HG03457 (cell line): ENCODE results near the gene COL6A2.
"Not testable (repeated sequence)": the region's sequence is repeated elsewhere in the genome, so short reads cannot be mapped to it uniquely, and the experiment has no call there.

Experiments used
- ATAC-seq: cut with Tn5 transposase; IDR thresholded peaks from one replicate; pipeline ENCODE4 v1.9.1; 2021; ENCODE audit warnings: moderate number of reproducible peaks; ENCODE audit not compliant: unreplicated experiment

The COL6A2 gene

DNA sequence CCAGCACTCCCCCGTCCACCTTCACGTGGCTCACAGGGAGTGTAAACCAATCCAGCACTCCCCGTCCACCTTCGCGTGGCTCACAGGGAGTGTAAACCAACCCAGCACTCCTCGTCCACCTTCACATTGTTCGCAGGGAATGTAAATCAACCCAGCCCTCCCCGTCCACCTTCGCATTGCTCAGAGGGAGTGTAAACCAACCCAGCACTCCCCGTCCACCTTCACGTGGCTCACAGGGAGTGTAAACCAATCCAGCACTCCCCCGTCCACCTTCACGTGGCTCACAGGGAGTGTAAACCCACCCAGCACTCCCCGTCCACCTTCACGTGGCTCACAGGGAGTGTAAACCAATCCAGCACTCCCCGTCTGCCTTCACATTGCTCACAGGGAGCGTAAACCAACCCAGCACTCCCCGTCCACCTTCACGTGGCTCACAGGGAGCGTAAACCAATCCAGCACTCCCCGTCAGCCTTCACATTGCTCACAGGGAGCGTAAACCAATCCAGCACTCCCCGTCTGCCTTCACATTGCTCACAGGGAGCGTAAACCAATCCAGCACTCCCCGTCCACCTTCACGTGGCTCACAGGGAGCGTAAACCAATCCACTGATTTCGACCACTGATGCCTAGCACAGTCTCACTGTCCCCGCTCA lies 42.6 kb downstream of the COL6A2 start:
- ATAC-seq: not testable (repeated sequence)

GRCh38 chr21:46141767-46142581 lies 44.1 kb downstream of the COL6A2 start:
- ATAC-seq: no peak

- no peak for ATAC-seq
Observed at GRCh38 chr21:46142582-46143473, 44.9 kb downstream of the COL6A2 start.

GRCh38 chr21:46144464-46145070 lies 46.7 kb downstream of the COL6A2 start:
- no peak for ATAC-seq

- no peak for ATAC-seq
Observed at GRCh38 chr21:46145159-46145839, 47.4 kb downstream of the COL6A2 start.

- ATAC-seq: no peak
Observed at GRCh38 chr21:46145840-46146691, 48.2 kb downstream of the COL6A2 start.

GRCh38 chr21:46146856-46147255 lies 48.9 kb downstream of the COL6A2 start:
- no peak for ATAC-seq

DNA sequence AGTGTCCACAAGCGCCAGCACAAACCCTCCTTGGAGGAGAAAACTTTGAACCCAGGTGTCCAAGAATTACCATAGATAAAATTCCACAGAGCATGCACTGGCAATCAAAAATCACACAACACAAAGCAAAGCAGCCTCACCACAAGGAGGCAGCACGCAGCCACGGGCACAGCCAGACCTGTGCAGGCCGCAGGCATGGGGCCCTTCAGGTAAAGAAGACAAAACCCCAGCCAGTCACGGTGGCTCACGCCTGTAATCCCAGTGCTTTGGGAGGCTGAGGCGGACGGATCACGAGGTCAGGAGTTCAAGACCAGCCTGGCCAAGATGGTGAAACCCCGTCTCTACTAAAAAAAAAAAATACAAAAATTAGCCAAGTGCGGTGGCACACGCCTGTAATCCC lies 49.5 kb downstream of the COL6A2 start:
- not testable (repeated sequence) for ATAC-seq

DNA sequence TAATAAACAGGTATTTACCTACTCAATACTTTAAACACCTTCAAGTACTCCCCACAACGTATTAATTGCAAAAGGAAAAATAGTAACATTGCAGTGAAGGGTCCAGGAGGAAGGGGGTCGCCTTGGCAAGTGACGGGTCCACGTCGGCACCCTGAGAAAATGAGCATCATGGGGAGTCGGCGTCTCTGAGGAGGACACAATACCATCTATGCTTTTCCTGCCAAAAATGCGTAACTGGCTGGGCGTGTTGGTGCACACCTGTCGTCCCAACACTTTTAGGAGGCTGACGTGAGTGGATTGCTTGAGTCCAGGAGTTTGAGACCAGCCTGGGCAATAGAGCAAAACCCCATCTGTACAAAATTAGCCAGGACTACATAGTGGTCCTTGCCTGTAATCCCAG lies 50.2 kb downstream of the COL6A2 start:
- no peak for ATAC-seq

- ATAC-seq: no peak
Observed at GRCh38 chr21:46149205-46149901, 51.4 kb downstream of the COL6A2 start.

DNA sequence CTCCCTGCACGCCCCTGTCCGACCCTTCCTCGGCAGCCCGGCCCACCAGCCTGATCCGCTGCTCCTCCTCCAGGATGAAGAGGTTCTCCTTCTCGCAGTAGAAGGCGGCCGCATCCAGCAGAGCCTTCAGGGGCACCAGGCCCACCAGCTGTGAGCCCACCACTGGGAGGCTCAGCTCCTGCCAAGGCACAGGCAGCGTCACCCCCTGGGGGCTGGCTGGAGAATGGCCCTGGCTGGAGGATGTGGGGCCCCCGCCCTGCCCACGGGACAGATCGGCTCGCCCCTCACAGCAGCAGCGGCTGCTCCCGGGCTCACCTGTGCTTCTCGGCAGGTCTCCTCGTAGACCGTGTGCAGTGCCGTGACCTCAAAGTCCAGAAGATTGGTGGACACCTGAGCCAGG lies 52.2 kb downstream of the COL6A2 start:
- ATAC-seq: no peak

GRCh38 chr21:46150491-46151121 lies 52.7 kb downstream of the COL6A2 start:
- ATAC-seq: no peak

DNA sequence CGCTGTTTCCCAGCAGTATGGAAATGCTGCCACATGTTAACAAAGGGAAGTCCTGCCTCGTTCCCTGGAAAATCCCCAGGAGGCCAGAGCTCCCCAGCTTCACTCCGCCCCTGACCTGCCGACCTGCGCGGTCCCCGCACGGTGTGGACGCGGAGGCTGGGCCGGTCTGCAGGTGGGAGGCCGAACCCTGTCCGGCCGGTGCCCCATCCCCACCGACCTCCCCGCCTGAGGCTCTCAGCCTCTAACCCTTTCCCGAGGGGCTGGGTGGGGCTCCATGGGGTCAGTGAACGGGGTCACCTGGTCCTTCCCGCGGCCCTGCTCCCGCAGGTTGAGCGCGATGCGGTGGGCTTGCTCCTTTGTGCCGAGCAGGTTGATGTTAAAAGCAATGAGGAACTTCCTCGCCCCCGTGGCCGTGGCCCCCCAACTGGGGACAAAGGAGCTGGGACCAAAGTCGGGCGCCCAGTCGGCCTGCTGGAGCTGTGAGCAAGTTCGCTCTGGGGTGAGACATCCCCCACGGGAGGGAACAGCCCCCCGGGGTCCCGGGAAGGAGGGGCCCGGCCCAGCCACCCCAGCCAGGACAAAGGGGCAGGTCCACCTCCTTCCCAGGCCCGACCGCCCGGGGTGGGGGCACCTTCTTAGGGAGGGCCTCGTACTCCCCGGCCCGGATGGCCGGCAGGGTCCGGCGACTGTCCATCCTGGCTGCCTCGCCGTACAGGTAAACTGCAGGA lies 53.5 kb downstream of the COL6A2 start:
- no peak for ATAC-seq

- no peak for ATAC-seq
Observed at GRCh38 chr21:46151989-46152926, 54.3 kb downstream of the COL6A2 start.

DNA sequence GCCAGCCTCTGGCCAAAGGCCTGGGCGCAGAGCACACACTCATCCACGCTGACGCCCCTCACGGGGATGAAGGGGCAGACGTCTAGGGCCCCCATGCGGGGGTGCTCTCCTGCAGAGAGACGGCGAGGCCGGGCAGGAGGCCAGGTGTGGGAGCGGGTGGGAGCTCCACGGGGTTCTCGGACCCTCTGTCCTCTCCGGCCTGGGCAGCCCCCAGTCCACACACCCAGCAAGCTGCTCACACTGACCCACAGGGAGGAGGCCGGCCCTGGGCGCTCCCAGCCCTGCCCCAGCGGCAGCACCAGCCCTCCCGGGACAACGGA lies 55.0 kb downstream of the COL6A2 start:
- no peak for ATAC-seq

DNA sequence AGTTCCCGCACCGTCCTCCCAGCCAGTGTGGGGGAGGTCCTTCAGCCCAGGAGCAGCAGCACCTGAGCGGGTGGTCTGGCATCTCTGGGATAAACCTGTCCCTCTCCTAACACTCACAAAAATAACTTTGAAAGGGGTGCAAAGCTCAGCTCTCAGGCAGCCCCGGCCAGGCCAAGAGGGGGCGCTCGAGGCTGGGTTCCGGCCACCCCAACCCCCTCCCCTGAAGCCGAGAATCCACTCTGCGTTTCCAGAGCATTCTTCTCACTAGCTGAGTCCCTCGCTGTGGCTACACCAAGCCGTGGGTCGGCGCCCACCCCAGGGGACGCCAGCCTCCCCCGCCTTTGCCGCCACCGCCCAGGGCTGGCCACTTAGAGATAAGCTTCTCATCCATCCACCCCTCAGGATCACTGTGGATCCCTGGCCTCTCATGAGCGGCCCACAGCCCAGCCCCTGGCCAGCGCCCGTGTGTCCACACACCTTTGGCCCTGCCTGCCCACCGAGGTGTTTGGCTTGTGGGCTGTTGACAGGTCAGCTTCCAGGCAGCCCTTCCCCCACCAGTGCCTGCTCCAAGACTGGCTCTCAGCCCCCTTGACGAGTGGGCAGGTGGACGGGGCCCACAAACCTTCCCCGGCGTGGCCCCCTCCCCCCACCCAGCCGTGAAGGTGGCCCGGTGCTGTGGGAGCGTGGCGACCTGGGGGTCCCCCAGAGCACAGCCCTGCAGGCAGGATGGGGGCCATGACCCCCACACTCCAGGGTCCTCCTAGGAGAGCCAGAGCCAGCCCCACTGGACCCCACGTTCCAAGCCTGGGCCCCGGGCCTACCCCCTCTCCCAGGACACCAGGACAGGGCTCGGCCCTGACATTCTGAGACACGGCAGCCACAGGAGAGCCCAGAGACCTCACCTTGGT lies 55.6 kb downstream of the COL6A2 start:
- ATAC-seq: no peak
